ENCODE data around the gene ARL14.

Gene ARL14
- 0 reads per million in 2 donors for total RNA-seq

DNA sequence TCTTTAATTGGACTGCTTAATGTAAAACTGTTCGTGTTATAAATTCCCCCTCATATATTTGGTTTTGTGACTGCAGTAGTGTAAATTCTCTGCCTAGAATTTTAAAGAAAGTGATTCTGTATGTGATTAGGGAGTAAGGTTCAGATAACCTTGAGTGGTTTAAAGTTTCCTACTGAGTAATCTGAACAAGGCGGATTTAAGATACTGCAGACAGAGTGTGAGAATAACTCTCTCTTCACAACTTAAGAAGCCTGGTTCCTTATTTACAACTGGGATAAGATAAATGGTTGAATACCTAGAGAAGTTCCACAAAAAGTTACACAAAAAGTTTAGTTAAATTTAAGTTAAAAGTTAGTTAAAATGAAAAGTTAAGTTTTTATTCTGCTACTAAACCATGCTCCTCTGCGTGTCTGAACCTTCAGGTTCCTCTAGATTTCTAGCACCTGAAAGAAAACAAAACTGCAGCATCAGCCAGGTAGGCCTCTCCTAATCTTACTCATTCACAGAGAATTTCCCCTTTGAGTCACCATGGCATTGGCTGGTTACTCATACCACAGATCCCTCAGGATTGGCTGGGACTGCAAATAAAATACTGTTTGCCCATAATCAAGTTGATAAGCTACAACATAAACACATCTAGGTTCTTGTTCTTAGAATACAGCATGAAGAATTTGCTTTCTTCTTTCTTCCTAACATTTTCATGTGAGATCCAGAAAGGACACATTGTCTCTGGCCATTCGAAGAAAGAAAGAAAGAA is at the start of gene ARL14:
ARL14 (plus strand) TSS at position 614 of the 757 bp plus-strand sequence. CDS start 187 bp downstream, outside the sequence.
- DNase-seq = no peak

DNA sequence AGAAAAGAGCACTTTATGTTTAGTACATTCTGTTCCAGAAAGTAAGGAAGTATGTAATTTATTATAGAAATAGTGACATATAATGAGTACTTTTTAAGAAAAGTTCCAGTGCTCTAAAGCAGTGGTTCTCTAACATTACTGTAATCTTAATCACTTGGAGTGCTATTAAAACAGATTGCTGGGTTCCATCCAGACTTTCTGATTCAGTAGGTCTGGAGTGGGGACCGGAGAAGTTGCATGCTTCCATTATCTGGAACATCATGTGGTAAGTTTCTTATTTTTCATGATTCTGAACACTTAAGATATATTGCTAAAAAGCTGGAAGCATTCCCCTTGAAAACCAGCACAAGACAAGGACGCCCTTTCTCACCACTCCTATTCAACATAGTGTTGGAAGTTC is 47.5 kb upstream of the ARL14 start:
- DNase-seq = no peak

DNA sequence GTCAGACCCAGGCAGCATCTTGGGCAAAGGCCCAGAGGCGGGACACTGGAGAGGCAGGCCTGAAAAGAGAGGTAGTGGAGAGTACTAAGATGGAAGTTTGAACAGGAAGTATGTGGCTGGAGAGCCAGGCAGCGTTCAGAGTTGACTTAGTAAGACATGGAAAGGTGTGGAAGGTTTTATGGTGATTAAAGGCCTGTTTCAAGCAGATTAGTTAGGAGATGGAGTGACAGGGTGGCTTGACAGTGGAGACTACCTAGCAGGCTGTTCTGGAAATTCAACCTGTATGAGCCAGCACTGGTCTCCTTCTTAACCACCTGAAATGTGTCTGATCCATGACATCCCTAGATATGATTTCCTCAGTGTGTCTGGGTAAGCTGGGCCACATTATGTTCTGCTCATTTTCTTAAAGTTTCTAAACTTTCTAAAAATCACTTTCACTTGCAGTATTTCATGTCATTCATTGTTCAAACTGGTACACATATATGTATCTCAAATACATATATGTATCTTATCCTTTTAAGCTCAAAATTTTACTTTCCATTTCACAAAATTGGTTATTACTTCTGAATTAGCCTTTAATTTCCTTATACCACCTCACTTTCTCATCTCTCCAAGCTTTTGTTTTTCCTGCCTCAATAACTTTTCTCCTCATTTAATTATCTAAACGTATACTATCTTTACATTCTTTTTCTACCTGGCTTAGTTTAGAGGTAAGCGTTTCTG is 43.4 kb upstream of the ARL14 start:
- DNase-seq = no peak

DNA sequence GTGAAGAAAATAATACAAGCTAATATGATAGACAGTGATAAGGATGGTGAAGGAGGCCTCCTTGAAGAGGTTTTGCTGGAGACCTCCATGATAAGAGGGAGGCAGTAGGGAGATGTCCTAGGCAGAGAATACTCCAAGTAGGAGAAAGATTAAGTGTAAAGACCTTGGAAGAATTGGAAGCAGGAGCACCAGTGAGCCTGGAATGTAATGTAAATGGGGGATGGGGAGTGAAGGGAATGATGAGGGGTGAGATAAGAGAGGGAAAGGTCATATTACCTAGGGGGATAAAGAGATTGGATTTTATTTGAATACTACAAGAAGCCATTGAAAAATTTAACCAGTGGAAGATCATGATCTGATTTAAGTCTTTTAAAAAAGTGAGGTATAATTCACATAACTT is 41.7 kb upstream of the ARL14 start:
- no peak for DNase-seq

DNA sequence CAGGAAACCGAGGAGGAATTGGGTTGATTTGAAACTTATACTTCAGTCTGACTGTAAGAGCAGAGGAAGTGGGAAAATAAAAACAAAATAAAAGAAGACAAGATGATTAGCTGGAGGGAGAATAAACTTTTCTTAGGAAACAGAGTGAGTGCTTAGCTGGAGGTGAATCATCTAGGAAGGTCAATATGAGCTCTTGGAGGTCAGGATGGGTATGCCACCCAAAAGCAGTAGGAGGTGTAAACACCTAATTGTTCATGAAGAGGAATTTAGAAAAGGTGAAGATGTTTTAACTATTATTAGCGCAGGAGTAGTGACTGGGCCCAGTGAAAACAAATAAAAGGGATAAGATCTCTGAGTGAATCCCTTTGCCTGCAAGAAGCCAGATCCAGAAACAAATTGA is 39.9 kb upstream of the ARL14 start:
- no peak for DNase-seq

DNA sequence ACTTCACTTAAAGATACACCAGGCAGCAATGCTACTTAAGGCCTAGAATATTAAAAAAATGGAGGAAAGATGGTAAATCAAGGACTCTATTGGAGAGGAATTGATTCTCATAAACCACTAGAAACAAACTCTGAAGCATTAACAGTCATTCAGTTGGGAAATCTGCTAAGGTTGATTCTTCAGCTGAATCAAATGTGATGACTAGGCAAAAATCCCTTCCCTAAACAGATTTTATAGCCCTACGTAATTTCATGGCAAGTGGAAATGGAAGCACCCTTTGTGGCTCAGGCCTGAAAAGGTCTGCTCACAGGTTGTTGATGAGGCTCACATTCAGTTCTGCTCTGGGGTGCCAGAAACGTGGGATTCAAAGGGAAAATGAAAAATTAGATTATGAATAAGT is 38.8 kb upstream of the ARL14 start:
- no peak for DNase-seq

DNA sequence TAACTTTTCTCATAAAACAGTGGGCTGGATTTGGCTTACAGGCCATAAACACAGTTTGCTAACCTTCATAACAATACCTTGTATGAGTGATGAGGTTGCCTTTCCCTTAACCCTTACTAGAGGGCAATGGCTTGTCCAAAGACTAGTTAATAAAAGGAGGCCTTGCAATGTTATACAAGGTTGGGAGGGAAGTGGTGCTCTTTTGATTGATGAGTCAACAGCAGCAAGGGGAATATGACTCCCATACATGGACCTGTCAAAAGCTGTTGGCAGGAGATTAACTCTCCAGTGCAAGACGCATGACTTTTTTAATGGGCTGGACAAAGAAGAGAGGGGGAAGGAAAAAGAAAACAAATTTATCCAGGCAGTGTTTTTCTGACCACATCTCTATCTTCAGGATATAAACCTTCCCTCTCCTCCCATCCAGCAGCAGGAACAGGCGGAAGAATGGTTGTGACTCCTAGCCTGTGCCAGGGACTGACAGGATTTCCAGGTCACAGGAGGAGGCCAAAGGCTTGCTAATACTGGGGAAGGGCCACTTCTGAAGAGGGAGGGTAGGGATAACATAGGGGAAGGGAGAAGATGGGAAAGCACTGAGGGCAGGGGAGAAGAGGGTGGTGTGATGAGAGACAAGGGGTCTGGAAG is 35.2 kb upstream of the ARL14 start:
- DNase-seq = no peak

DNA sequence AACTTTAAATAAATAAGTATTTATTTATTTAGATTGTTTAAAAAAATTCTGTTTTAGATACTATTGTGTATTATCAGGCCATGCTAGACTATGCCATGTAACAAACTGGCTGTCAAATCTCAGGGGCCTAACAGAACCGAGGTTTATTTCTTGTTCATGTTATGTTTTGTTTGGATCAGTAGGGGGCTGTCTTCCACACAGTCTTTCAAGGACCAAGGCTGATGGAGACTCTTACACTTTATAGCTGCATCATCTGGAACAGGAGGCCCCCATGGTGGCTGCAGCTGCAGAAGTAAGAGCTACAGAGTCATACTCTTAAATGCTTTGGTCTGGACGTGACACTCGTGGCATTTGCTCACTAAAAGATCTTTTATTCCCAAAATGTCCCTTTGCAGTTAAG is 33.0 kb upstream of the ARL14 start:
- no peak for DNase-seq

DNA sequence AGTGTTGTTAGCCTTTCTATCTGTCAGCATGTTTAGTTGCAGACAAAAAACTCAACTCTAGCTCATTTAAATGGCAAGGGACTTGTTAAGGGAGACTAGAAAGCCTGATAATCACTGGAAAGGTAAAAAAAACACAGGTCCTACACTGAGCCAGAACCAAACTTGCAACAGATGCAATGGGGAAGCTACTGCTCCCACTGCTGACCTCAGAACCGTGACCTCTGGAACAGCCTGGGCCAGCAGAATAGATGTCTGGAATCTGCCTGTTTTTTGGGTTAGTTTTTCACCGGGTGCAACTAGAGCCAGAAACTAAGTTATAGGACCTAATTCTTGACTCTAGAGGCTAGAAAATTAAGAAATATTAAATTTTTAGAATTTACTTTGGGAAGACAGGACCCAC is 32.5 kb upstream of the ARL14 start:
- DNase-seq = no peak

DNA sequence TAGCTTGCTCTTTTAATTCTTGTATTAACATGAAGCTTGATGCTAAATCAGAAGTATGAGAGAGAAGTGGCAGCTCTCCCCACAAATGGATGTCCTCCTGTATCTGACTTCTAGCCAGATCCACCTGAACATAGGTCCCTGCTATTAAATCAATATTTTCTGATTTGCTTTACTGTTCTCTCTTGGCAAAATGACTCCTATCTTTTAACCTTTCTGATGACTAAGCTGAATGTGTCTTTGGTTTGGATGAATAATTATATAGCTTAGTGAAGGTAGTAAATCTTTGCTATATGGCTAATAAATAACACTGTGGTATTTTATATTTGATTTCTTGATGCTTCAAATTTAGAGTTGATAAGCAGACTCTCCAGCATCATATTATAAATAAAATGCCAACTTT is 28.3 kb upstream of the ARL14 start:
- no peak for DNase-seq

DNA sequence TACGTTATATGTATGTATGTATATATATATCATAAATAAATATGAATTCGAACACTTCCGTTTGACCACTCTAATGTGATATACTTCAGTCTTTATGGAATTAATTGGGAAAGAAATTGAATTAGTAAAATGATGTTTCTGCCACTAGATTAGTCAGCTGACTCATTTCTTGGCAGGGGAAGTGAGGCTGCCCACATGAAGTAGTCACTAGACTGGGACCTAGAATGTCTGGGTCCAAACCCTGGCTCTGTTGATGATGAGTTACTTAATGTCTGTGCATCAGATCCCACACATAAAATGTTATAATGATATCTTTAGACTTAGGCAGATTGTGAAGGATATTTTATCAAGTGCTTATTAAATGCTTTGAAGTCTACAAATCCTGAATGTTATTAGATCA is 27.4 kb upstream of the ARL14 start:
- no peak for DNase-seq

DNA sequence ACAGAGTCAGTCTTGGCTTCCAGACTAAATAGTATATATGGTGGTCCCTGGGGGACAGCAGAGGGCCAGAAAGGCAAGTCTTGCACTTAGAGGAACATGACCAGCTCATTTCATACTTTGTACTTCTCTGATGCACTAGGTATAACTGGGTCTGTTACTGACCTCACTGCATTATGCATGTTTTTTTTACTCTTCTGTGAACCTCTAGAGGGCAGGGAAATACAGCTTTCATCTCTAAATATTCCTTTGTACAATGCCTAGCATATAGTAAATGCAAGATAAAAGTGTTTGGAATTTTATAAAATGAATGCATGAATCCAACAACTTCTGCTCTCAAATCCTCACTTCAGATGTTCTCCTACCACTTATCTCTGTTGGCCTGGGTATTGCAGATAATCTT is 23.4 kb upstream of the ARL14 start:
- DNase-seq = no peak

DNA sequence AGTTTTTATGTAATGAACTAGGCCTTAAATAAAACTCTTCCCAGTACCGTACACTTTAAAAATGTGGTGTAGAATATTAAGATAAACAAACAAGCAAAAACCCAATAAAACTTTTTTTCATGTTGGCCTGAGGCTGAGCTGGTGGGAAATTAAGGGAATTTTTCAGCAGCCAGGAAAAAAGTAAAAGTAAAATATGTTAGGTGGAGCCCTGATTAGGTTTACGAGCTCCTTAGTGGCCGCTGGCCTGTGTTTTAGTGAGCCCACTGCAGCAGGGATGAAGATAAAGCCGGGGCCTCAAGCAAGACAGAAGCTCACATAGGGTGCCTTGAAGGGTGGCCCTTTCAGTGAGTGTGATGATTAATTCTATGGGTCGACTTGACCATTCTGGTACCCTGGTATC is 16.1 kb upstream of the ARL14 start:
- no peak for DNase-seq

DNA sequence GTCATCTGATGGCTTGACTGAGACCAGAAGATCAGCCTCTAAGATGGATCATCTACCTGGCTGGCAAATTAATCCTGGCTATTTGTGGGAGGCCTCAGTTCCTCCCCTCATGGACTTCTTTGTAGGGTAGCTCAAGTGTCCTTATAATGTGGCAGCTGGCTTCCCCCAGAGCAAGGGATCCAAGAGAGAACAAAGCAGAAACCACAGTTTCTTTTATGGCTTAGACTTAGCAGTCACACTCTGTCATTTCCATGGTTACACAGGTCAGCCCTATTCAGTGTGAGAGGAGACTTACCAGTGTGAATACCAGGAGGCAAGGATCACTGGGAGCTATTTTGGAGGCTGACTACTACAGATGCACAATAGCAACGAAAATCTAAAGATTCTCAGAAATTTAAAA is 15.3 kb upstream of the ARL14 start:
- DNase-seq = no peak

DNA sequence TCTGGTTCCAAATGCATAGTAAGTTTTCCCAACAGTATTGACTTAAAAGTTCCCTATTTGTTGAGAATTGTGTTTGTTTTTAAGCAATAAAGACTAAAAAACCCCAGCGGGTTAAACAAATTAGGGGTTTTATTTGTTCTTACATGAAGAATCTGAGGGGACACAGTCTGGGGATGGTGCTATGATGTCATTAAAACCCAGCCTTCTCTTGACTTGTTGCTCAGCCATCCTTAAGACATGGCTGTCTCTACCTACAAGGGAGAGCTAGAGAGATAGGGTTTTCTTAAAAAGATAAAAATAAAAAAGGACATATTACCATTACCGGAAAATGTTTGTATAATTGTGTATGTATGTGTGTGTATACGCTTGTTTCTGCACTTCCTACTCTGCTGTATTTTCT is 11.7 kb upstream of the ARL14 start:
- no peak for DNase-seq

DNA sequence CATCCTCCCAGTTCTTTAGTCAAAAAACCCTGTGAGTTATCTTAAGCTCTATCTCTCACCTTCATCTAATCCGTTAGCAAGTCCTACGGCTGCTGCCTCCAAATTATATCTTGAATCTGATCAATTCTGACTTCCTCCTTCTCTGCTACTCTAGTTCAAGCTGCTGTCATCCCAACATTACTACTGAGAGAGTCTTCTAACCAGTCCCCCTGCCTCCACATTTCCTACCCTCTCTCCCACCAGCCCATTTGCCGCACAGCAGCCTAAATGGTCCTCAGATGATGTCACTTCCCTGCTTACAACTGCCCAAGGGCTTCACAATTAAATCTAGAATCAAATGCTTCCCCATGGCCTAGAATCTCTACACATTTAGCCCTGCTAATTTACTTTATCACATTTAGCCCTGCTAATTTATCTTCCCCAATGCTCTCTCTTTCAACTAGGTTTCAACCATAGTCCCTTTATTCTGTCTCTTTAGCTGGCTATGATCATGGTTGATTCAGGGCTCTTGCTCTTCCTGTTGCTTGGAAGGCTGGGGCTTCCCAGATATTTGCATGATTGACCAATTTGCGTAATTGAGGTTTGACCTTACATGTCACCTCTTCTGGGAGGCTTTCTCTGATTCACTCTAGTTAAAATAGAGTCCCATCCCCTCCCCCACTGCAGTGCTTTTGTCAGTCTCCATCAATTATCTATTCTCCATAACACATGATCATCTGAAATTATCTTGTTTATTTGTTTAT is 11.0 kb upstream of the ARL14 start:
- DNase-seq = no peak

DNA sequence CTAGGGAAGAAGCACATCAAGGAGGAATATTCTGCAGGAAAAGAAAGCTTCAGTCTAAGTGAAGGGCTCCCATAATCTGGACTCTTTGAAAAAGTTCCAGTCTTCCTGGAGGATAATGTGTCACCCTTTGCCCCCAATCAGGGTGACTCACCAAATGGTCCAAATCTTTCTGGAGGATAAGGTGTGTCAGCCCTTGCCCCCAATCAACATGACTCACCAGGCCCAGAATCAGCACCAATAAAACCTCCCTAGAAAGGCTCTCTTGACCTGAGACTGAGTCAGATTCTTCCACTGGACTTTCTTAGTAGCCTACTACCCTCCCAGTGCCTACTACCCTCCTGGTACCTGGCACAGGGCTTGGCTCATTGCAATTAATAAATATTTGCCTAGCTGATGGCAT is 9.5 kb upstream of the ARL14 start:
- no peak for DNase-seq

DNA sequence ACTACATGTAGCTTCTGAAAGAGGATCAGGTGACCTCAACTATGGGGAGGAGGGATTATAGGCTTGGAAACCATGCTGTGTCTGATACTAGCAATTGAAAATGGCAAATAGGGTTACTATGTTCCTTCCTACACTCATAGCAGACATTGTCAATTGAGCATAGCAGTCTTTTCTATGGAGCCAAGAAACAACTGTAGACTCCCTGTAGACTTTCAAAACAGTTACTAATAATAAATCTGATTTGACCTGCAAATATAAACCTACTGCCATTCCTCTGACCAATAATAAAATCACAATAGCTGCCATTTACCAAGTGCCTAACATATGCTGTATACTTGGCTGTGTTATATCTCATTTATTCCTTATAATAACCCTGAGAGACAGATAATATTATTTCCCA is 8.5 kb upstream of the ARL14 start:
- DNase-seq = no peak

DNA sequence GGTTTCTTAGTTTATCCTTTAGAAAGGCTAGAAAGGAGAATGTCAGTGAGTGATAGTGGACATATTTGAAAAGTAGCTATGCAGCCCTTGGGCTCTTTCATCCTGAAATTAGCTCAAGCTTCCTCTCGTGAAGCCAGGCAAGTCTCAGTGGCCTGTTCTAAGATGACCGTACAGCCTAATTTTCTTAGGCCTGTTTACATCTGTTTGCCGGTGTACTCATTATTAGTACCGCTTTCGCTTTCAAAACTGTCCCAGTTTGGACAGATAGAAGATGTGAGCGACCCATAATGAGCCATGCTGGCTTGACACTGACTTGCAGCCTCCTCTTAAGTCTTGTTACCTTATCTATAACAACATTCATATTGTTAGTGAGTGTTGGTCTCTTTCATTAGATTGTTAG is 5.7 kb upstream of the ARL14 start:
- no peak for DNase-seq

DNA sequence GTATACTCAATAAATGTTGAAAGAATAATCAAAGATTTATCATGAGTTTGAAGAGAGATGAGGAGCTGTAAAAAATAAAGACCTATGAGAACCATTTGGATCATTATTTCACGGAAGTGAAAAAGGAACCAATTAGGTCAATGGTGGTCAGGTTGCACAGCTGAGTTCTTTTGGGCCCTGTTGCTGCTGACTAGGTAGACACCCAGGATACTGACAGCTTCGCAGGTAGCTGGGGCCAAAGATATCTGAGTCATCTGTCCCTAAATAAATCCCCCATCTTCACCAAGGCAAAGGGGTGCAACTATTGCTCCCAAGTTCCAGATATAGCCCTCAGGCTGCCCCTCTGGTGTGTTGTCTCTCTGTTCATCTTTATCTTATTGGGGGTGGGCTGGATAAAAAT is 5.0 kb upstream of the ARL14 start:
- no peak for DNase-seq

DNA sequence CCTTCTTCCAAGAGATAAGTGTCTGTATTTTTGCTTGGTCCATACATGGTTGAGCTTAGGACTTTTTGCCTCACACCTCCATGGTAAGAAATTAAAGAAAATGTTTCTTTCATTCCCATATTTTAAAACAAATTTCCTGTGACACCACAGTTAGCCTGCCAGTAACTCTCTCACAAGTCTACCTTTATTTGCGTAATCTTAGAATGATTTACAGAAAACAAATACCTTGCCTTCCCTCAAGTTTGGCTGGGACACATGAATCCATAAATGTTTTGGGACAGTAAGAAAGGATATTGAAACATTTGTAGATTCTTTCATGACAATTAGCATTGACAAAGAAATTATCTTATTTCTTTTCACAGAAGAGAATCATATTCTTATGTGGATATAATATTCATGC is 3.8 kb upstream of the ARL14 start:
- no peak for DNase-seq

DNA sequence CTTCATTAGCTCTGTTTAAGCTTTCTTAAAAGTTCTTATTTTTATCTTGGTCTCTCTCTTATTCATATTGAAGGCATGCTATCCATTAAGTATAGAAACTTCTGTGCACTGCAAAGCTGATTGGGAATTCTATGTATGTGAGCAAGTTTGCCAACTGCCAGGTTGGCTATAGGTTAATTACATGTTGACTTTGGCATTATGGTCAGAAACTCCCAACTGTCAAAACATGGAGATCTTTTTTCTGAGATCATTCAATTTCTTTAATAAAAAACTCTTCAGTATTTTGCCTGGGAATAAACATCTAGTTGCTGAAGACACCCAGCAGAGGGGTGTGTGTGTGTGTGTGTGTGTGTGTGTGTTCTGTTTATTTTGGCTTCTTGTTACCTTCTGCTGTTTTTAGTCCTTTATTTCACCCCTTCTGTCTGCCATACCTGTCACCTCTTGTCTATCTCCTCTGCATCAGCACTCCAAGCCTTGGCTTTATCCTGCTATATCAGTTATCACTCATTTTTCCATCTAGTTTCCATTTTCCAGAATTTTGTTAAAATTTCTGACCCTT is 1.3 kb upstream of the ARL14 start:
- DNase-seq = no peak

DNA sequence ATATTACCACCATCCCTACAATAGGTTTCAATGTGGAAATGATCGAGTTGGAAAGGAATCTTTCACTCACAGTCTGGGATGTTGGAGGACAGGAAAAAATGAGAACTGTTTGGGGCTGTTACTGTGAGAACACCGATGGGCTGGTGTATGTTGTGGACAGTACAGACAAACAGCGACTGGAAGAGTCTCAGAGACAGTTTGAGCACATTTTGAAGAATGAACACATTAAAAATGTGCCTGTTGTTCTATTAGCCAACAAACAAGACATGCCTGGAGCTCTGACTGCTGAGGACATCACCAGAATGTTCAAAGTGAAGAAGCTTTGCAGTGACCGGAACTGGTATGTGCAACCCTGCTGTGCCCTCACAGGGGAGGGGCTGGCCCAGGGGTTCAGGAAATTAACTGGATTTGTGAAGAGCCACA is 510 bp downstream of the ARL14 start:
- DNase-seq = no peak
